HTR-8/SVneo (cell line): ENCODE measurements around the gene ERBIN.
"Not testable (repeated sequence)": the region's sequence is repeated elsewhere in the genome, so short reads cannot be mapped to it uniquely, and the experiment has no call there.

ENCODE experiments used
- DNase-seq: peaks from one replicate; pipeline ENCODE4 v3.0.0; 2011; ENCODE audit warnings: low spot score, mixed read lengths; ENCODE audit not compliant: insufficient read length
- FAIRE-seq: peaks from 2 replicates; lab custom pipeline; 2011; peaks lifted over from hg19 to GRCh38; lab: Jason Lieb, UNC

The ERBIN gene, protein sequence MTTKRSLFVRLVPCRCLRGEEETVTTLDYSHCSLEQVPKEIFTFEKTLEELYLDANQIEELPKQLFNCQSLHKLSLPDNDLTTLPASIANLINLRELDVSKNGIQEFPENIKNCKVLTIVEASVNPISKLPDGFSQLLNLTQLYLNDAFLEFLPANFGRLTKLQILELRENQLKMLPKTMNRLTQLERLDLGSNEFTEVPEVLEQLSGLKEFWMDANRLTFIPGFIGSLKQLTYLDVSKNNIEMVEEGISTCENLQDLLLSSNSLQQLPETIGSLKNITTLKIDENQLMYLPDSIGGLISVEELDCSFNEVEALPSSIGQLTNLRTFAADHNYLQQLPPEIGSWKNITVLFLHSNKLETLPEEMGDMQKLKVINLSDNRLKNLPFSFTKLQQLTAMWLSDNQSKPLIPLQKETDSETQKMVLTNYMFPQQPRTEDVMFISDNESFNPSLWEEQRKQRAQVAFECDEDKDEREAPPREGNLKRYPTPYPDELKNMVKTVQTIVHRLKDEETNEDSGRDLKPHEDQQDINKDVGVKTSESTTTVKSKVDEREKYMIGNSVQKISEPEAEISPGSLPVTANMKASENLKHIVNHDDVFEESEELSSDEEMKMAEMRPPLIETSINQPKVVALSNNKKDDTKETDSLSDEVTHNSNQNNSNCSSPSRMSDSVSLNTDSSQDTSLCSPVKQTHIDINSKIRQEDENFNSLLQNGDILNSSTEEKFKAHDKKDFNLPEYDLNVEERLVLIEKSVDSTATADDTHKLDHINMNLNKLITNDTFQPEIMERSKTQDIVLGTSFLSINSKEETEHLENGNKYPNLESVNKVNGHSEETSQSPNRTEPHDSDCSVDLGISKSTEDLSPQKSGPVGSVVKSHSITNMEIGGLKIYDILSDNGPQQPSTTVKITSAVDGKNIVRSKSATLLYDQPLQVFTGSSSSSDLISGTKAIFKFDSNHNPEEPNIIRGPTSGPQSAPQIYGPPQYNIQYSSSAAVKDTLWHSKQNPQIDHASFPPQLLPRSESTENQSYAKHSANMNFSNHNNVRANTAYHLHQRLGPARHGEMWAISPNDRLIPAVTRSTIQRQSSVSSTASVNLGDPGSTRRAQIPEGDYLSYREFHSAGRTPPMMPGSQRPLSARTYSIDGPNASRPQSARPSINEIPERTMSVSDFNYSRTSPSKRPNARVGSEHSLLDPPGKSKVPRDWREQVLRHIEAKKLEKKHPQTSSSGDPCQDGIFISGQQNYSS (N-terminal part only)

DNA sequence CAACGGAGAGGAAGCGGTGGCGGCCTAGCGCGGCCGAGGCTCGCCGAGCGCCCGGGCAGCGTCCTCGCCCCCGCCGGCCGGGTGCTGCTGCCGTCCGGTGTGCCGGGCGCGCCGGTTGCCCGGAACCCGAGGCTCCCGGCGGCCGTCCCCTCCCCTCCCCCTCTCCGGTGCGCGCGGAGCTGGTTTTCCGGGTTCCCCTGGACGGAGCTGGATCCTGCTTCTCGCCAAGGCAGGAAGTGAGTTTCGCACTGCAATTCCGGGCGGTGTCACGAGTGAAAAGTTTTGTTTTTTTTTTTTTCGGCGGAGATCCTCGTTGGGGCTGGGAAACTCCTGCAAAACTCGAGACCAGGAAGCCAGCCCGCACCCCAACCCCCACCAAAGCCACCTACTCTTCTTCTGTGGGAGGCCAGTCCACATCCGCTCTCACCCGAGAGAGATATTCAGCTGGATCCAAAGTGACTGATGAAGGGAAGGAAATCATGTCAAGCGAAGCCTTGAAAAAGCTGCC, at the start of gene ERBIN:
TSS of gene ERBIN (plus strand) at position 300 of the 508 bp plus-strand sequence. CDS start 66,144 bp downstream, outside the sequence.
- no peak for DNase-seq
- no peak for FAIRE-seq

DNA sequence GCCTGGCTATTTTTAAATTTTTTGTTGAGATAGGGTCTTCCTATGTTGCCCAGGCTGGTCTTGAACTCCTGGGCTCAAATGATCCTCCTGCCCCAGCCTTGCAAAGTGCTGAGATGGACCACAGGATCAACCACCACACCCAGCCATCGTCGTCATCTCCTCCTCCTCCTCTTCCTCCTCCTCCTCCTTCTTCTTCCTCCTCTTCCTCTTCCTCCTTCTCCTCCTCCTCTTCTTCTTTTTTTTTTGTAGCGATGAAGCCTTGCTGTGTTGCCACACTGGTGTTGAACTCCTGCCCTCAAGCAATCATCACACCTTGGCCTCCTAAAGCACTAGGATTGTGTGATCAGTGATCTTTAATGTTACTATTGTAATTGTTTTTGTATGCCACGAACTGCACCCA, 49.4 kb upstream of the ERBIN start:
- FAIRE-seq (peak; percentile 38), DNase-seq (no peak)

DNA sequence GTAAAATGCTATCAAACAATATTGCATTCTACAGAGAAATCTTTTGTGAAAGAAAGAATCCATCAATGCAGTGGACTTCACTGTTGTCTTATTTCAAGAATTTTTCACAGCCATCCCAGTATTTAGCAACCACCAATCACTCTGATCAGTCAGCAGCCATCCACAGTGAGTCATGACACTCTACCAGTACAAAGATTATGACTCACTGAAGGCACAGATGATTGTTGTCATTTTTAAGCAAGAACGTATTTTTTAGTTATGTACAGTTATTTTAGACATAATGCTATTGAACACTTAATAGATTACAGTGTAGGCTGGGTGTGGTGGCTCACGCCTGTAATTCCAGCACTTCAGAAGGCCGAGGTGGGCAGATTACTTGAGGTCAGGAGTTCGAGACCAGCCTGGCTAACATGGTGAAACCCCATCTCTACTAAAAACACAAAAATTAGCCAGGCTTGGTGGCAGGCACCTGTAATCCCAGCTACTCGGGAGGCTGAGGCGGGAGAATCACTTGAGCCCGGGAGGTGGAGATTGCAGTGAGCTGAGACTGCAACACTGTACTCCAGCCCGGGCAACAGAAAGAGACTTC, 46.6 kb upstream of the ERBIN start:
- FAIRE-seq (peak; percentile 79), DNase-seq (peak; percentile 75)

DNA sequence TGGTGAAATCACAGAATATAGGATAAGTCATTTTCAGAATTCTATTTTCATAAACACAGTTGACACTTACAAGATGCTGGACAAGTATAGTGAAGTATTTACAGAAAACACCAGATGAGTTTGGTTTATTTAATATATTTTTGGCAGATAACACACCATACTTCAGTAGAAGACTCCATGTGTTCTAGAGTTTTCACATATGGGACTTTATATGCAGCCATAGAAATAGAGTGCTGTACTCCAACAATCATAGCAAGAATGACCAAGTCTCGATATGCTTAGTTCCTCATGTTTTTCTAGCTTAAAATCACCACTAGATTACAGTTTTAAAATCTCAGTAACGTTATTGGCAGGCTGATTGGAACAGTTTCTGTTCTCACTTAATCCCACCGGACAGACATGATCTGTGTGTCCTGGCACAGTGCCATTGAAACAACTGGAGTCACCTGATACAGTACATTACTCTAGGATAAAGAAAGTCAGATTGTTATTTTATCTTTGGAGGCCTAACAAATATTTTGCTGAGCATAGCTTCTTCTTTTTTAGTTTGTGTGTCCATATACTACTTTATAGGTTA, 45.8 kb upstream of the ERBIN start:
- DNase-seq, result no peak
- no peak for FAIRE-seq

DNA sequence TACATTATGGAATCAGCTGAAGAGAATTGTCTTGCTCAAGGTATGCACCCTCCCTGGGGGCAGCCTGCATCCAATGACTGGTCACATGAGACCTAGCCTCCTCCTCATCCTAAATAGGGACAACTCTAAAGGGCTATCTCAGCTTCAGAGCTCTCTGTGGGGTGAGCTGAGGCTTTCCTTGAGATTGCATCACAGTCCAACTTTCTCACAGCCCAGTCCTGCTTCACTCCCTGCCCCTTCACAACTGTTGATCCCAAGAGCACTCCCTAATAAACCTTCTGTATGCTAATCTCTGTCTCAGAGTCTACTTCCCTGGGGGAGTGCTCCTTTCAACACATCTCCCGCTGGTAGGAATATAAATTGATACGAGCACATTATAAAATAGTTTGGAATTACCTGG, 44.1 kb upstream of the ERBIN start:
- FAIRE-seq (no peak), DNase-seq (no peak)

DNA sequence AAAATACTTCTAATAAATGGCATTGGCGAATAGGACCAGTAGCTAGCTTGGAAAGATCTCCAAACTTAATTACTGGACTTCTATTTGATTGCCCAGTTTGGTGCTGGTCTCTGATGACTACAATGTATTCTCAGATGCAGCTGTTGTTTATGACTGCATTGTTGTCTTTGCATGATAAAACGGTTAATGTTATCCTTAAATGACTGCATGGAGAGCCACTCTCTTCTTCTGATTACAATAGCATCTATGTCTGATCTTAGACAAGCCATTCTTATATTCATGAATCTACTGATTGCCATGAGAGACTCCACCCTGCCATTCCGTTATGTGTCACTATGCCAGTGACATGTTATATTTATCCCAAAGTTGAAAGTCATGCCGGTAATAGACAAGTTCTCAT, 42.9 kb upstream of the ERBIN start:
- no peak for DNase-seq
- FAIRE-seq, result no peak

DNA sequence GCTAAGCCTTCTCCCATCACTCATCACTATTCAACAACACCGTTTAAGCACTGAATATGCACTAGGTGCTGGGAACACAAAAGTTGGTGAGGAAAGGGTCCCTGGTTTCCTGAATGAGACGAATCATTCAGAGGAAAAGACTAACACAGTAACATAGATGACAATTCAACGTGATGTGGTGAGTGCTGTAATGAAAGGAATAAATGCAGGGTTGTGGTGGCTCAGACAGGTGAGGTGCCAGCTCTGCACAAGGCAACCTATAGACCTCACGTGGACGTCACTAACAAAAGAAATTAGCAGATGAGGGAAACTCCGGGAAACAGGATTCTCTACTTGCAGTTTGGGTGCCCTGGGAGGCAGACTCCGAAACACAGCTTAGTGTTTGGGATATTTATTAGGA, 40.0 kb upstream of the ERBIN start:
- no peak for DNase-seq
- no peak for FAIRE-seq

DNA sequence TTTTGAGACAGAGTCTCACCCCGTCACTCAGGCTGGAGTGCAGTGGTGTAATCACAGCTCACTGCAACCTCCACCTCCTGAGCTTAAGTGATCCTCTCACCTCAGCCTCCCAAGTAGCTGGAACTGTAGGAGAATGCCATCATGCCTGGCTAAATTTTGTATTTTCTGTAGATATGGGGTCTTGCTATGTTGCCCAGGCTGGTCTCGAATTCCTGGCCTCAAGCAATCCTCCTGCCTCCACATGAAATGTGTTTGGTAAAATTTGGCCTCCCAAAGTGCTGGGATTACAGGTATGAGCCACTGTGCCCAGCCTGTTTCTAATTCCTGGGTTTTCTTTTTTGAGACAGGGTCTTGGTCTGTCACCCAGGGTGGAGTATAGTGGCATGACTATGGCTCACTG, 34.4 kb upstream of the ERBIN start:
- not testable (repeated sequence) for FAIRE-seq

DNA sequence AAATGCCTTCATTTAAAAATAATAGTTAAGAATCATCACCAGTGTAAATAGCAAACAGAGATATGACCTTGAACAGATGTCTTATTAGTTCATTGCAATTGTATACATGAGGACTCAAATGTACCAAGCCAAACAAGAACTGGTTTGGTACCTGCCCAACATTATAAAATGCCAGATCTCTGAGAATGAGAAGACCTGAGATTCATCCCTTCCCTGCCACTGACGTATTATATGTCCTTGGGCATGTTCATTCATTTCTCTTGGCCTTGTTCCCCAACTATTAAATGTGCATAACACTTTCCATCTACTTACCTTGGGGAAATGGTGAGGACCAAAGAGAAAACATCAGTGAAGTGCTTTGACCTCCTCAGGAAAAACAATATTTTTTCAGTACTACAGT, 33.6 kb upstream of the ERBIN start:
- FAIRE-seq, result no peak
- no peak for DNase-seq

More for the DNA sequence above, 34.4 kb upstream of the ERBIN start:
- not testable (repeated sequence) for DNase-seq

DNA sequence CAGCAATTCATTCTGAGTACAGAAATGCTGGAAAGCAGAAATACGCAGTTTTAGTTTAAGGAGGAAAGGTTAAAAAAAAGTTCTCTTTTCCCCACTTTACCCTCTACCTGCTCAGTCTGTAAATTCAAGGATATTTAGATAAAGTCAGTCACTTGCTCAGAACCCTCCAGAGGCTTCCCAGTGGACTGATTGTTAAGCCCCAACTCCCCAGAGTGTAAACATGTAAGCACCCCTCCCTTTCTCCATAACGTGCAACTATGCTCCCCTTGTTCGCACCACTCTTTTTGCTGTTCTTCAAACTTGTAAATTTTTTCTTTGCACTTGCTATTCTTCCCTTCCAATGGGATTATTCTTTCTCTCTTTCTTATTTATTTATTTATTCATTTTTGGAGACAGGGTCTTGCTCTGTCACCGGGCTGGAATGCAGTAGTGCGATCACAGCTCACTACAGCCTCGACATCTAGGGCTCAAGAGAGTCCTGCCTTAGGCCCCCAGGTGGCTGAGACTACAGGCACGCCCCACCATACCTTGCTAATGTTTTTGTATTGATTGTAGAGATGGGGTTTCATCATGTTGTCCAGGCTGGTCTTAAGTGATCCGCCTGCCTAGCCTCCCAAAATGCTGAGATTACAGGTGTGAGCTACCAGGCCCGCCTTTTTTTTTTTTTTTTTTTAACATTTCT, 32.5 kb upstream of the ERBIN start:
- no peak for FAIRE-seq
- DNase-seq, result no peak

DNA sequence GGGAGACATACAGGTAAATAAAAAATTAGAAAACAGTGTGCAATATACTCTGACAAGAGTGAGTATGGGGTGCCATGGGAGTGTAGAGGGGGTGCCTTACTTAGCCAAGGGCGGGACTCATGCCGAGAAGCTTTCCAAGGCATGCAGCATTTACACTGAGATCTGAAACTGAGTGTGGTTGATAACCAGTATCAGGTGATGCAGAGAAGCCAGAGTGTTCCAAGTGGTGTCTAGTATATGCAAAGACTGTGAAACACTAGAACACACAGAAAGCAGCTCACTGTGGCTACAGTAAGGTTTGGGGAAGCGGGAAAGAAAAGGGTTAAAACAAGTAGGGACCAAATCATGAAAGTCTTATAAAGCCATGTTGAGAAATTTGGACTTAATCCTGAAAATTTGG, 30.5 kb upstream of the ERBIN start:
- FAIRE-seq (no peak), DNase-seq (no peak)

DNA sequence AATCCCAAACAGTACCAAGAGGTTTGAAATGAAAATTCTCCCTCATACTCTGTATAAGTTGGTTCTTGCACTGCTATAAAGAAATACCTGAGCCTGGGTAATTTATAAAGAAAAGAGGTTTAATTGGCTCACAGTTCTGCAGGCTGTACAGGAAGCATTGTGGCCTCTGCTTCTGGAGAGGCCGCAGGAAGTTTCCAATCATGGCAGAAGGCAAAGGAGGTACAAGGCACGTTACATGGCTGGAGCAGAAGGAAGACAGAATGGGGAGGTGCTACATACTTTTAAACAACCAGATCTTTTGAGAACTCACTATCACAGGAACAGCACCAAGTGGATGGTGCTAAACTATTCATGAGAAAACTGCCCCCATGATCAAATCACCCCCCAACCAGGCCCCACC, 25.6 kb upstream of the ERBIN start:
- FAIRE-seq (no peak), DNase-seq (no peak)

DNA sequence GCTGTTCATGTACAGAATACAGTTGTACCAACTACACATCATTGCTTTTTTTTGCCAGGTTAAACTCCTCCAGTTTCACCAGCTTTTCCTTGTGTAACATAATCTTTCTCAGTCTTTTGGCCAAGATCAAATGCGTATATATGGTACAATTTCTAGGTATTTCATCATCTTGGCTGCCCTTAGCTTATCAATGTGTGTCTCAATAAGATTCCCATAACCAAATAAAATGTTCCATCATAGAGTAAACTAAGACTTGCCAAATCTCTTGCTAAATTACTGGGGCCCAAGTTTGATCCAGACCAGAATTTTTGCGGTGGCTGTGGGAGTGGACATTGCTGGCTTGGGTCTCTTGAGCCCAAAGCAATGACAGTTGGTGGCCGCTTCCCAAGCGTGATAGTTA, 24.3 kb upstream of the ERBIN start:
- FAIRE-seq (no peak), DNase-seq (no peak)

DNA sequence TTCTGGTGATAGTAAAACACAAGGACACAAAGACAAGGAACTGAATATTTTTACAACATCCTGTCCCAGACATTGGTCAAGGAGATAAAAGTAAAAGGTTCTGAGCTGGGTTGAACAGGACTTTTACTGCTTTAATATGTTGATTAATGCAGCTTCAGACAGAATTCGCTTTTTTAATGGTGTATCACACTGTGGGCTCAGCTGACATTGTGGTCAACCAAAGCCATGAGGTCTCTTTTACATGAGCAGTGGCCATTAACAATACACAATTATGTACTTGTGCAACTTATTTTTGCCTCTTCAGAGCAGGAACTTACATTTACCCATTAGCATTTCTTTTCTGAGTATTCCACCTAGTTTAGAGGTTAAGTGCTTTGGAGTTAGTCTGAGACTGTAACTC, 22.8 kb upstream of the ERBIN start:
- no peak for DNase-seq
- FAIRE-seq, result peak; percentile 13

DNA sequence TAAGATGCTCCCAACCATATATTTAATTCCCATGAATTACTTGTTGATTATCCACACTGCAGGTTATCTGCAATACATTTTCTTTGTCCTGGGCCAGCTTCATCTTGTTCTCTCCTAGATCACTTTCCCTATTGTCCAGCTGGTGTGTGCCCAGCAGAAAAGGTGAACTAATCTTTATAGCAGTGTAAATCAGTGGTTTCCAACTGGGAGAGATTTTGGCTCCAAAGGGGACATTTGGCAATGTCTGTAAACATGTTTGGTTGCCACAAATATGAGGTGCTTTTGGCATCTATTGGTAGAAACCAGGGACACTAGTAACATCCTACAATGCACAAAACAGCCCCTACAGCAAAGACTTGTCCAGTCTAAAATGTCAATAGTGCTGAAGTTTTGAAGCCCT, 20.1 kb upstream of the ERBIN start:
- FAIRE-seq, result no peak

DNA sequence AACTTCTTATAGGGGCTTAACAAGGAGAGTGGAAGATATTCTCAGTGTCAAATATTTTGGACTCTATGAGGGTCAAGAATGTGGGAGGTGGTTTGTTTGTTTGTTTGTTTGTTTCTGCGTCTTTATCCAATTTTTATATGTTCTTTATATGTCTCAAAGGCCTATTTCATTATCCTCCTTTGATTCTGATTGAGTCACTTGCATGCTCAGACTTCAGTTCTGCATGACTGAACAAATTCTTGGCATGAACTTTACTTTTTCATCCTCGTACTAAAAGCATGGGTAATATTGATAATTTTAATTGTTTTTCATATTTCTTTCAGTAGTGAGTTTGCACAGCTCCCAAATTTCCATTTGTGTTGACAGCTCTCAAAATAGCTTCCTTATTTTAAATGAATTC, 19.2 kb upstream of the ERBIN start:
- no peak for FAIRE-seq
- DNase-seq, result no peak

More for the DNA sequence above, 20.1 kb upstream of the ERBIN start:
- DNase-seq, result no peak

DNA sequence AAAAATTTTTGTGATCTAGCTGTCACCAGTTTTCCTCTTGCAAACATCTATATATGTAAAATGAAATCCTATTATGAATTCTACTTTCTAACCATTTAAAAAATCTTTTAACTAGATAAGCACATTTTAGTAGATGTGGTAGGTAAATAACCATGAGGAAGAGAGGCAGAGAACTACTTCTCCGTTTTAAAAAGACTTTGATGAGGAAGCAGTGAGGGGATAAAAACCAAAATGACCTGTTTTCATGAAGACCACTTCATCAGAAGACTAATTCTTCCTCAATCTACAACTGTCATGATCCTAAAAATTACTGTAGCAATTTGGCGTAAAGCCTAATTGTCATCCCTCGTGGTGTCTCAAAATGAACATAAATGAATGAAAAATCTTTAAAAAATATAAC, 15.7 kb upstream of the ERBIN start:
- no peak for FAIRE-seq
- DNase-seq, result no peak

DNA sequence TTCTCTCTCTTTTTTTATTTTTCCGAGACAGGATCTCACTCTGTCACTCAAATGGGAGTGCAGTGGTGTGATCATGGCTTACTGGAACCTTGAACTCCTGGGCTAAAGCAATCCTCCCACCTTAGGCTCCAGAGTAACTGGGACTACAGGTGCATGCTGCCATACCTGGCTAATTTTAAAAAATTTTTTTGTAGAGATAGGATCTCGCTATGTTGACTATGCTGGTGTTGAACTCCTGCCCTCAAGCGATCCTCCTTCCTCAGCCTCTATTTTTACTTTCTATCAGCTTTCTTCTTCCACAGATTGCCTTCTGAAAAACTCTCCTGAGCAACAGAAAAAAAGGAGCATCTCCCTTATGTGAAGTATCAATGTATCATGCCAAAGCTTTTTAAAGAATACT, 14.1 kb upstream of the ERBIN start:
- FAIRE-seq (no peak), DNase-seq (no peak)

DNA sequence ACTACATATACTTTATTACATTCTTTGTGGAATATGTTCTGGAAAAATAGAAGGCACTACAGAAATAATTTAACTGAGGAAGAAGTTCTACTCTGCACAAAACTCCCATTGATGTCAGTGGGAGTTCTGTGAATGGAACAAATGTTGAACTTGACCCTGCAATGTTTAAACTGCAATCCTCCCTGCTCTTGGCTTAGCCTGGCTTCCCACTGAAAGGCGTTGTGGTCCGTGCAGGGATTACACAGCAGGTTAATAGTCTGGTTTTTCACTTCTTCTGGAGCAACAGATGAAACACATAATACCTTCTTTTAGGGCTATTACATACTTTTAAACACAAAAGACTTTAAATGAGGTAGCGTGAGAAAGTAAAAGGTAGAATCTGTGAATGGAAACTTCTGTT, 12.9 kb upstream of the ERBIN start:
- DNase-seq (no peak), FAIRE-seq (no peak)
